Transverse colon (tissue), 4 donors: ENCODE measurements around the gene OR6B3. TPM values are rescaled to one million over a fixed set of nuclear protein-coding genes. Genes with fewer than 3 reads are reported as not detected.

Experiments used
- DNase-seq: peaks from one replicate; pipeline ENCODE4 v3.0.0-alpha.2; 2019
- H3K27ac ChIP-seq, 4 donors: fragments of 200-600 bp; sonication (generic); 2 replicates each; pipeline ENCODE4 v1.5.1; 2016 to 2018; ENCODE audit warnings: inconsistent platforms in 4 of 4
- H3K27me3 ChIP-seq: fragments of 200-600 bp; sonication (generic); 2 replicates; pipeline ENCODE4 v1.5.1; 2017; ENCODE audit warnings: inconsistent platforms
- H3K36me3 ChIP-seq, 4 donors: fragments of 200-600 bp; sonication (generic); 2 replicates each; pipeline ENCODE4 v1.5.1; 2017 to 2019; ENCODE audit warnings: inconsistent platforms in 4 of 4
- H3K4me1 ChIP-seq, 4 donors: fragments of 200-600 bp; sonication (generic); 2 replicates each; pipeline ENCODE4 v1.5.1; 2017 to 2020; ENCODE audit warnings: inconsistent platforms in 4 of 4
- H3K4me3 ChIP-seq, 4 donors: fragments of 200-600 bp; sonication (generic); 1 replicate in 1 of 4; 2 replicates in 3 of 4; pipeline versions ENCODE4 v1.5.1 to v1.6.1; 2017 to 2019; ENCODE audit warnings: inconsistent platforms in 4 of 4
- H3K9me3 ChIP-seq, 2 donors: fragments of 200-600 bp; sonication (generic); 2 replicates each; pipeline ENCODE4 v1.5.1; 2017 to 2019; ENCODE audit warnings: inconsistent platforms in 2 of 2
- EP300 ChIP-seq: sonication (generic); formaldehyde crosslinking; IDR thresholded peaks from one replicate; pipeline ENCODE4 v1.6.1; 2017; ENCODE audit warnings: antibody characterized with exemption, low read depth
- POLR2A ChIP-seq: fragments of 450-650 bp; IDR thresholded peaks from one replicate; pipeline ENCODE4 v1.6.1; 2016; ENCODE audit warnings: antibody characterized with exemption, mild to moderate bottlenecking, moderate library complexity
- POLR2AphosphoS5 ChIP-seq, 3 donors: sonication (generic); formaldehyde crosslinking; IDR thresholded peaks; one replicate each; pipeline ENCODE4 v1.6.1; 2016; ENCODE audit warnings: antibody characterized with exemption in 3 of 3
- WGBS, 2 donors: methylation state at CpG; one replicate each; pipeline ENCODE4 v1.1.5; 2018; ENCODE audit warnings: low coverage in 1 of 2; 5-methylcytosine and 5-hydroxymethylcytosine counted together
- in situ Hi-C, 4 donors: fragments of 200-750 bp; cut with MboI; loops; one replicate each; pipeline versions ENCODE4 v1.15.0 to v1.15.1; 2017; ENCODE audit warnings: low sequenced_read_pairs in 3 of 4, low pct_ligation_motif_present in 1 of 4, low pct_unique_long_range_greater_than_20kb in 1 of 4
- intact Hi-C: fragments of 100-400 bp; cut with DNase I; formaldehyde crosslinking; loops from one replicate; pipeline ENCODE4 v1.15.1; 2023; ENCODE audit warnings: low total_unique reads
- total RNA-seq, 4 donors: library from RNA; depleted of rRNA; stranded (reverse); fragments of >200 nt; gene quantifications; one replicate each; pipeline ENCODE4 v1.1.0, GENCODE V29; 2016
- TF ChIP-seq, protein P1 (sequence below), 5 experiments: fragments of 200-600 bp in 3 of 5; fragments of 450-650 bp in 2 of 5; sonication (generic) in 3 of 5; IDR thresholded peaks; 1 replicate in 2 of 5; 2 replicates in 3 of 5; pipeline ENCODE4 v1.5.1; 2016 to 2017; ENCODE audit warnings: antibody characterized with exemption in 5 of 5, inconsistent platforms in 3 of 5, mild to moderate bottlenecking in 2 of 5, moderate library complexity in 1 of 5

The OR6B3 gene
- not detected for total RNA-seq

DNA sequence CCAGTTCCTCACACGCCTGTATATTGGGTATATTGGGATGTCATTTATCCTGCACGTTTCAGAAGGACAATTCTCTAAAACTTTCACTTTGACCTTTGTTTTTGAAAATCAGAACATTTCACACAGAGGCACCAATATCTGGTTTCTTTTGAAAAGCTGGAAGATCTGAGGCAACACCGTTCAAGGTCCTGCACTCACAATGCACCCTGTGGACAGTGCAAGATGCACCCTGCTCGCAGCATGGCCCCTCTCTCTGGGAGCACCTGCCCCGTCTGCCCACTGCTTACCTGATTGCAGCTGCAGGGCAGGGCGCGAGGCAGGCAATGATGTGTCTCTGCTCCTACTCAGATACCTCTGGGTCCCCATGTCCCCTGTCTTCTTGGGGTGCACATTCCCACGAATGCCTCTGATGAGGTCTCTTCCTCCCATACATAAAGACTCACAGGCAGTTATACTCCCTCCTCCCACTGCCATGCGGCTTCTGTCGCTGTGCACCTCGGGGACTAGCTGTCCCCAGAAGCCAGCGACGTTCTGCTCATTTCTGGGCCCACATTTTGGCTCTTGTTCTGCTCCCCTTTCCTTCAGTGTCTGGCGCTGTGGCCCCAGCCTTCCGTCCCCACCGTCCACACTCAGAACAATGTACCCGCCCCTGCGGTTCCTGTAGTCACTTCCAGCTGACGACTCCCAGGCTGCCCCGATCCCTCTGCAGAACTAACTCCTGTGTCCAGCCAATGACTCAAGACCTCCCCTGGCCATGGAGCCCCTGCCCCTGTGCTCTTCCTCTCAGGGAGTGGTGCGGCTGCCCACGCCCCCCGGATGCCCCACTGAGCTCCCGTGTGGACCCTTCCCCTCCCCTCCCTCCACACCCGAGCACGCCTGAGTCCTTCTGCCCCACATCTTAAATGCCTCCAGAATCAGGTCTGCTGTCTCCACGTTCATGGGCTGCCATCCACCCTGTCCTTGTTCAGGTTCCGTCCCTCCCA is at the start of gene OR6B3:
OR6B3 (minus strand) TSS at position 349 of the 983 bp plus-strand sequence.
- intact Hi-C loops: no loop called here

DNA sequence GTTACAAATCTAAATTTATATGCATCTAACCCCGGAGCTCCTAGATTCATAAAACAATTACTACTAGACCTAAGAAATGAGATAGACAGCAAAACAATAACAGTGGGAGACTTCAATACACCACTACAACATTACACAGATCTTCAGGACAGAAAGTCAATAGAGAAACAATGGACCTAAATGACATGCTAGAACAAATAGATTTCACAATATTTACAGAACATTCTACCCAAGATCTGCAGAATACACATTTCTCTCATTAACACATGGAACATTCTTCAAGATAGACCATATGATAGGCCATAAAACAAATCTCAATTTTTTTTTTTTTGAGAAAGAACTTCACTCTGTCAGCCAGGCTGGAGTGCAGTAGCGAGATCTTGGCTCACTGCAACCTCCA is 45.0 kb upstream of the OR6B3 start:
- intact Hi-C loops: no loop called here
- TF ChIP-seq EP300 (no peak), POLR2A (no peak), POLR2AphosphoS5 (IDR thresholded peaks at IDR 0.05) (no peak)
- TF ChIP-seq, protein P1, sequence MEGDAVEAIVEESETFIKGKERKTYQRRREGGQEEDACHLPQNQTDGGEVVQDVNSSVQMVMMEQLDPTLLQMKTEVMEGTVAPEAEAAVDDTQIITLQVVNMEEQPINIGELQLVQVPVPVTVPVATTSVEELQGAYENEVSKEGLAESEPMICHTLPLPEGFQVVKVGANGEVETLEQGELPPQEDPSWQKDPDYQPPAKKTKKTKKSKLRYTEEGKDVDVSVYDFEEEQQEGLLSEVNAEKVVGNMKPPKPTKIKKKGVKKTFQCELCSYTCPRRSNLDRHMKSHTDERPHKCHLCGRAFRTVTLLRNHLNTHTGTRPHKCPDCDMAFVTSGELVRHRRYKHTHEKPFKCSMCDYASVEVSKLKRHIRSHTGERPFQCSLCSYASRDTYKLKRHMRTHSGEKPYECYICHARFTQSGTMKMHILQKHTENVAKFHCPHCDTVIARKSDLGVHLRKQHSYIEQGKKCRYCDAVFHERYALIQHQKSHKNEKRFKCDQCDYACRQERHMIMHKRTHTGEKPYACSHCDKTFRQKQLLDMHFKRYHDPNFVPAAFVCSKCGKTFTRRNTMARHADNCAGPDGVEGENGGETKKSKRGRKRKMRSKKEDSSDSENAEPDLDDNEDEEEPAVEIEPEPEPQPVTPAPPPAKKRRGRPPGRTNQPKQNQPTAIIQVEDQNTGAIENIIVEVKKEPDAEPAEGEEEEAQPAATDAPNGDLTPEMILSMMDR (IDR thresholded peaks at IDR 0.05): no peak
- peaks cover 76% of the 10 kb centered on the region for H3K27me3 ChIP-seq

More for the DNA sequence above, at the start of gene OR6B3:
- Histone ChIP-seq H3K27ac (no peak within 1 kb of the TSS), H3K27me3 (peaks cover 68% of the 10 kb centered on the region), H3K36me3 (no peaks in the 10 kb centered on the region), H3K4me1 (no peaks in the 10 kb centered on the region), H3K9me3 (no peaks in the 10 kb centered on the region), H3K4me3 (no peak within 1 kb of the TSS)
- TF ChIP-seq, protein P1 (IDR thresholded peaks at IDR 0.05): no peak
- no peak for TF ChIP-seq POLR2A
- no peak for TF ChIP-seq EP300
- TF ChIP-seq POLR2AphosphoS5 (IDR thresholded peaks at IDR 0.05): no peak
- WGBS, 2 donors: 49 to 53% methylated on average over 6 to 28 of the region's 28 CpGs
- DNase-seq: no peak
- in situ Hi-C loops: loop anchor here in 1 of 4 donors (10.0 kb wide), 1 partner anchor 101 kb away; no protein-coding TSS in a partner anchor

DNA sequence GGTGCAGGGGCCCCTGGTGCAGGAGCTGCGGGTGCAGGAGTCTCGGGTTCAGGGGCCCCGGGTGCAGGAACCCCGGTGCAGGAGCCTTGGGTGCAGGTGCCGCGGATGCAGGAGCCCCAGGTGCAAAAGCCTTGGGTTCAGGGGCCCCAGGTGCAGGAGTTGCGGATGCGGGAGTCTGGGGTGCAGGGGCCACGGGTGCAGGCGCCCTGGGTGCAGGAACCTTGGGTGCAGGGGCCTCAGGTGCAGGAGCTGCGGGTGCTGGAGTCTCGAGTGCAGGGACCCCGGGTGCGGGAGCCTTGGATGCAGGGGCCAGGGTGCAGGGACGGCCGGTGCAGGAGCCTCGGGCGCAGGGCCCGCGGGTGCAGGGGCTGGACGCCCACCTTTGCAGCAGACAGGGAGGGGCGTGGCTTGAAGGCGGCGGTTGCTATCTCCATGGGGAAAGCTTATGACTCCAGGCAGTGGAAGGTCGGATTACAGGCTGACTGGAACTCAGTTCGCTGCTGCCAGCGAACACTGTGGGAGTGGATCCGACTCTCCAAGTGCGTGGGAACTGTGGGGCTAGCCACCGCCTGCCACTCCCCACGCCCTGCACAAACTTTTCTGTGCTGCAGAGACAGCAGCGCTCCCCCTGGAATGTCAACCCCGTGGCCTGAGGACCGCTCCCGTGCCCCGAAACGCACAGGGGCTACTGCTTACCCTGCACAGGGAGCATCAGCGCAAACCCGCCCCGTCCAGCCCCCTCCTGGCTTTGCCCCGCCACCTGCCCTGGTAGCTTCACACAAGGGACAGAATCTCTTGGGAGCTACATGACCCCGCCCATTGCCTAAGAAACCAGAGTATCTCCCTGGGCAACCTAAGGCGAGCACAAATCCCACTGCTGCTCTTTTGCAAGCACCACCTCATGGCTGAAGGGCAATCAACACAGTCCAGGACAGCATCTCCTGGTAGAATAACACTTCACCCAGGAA is 42.5 kb upstream of the OR6B3 start:
- TF ChIP-seq, protein P1 (IDR thresholded peaks at IDR 0.05): no peak
- no peak for TF ChIP-seq EP300
- no peak for TF ChIP-seq POLR2AphosphoS5 (IDR thresholded peaks at IDR 0.05)
- no peak for TF ChIP-seq POLR2A
- peaks cover 84% of the 10 kb centered on the region for H3K27me3 ChIP-seq
- in situ Hi-C loops (no loop called here), intact Hi-C loops (no loop called here)
- 20% methylated on average over 38 of the region's 43 CpGs; no CpG with 5 or more reads in 1 of the 2 donors for WGBS, 2 donors
- no peak overlapping the region for H3K27ac ChIP-seq
- H3K4me1 ChIP-seq: no peaks in the 10 kb centered on the region
- H3K9me3 ChIP-seq: no peaks in the 10 kb centered on the region
- no peak overlapping the region for H3K4me3 ChIP-seq
- no peaks in the 10 kb centered on the region for H3K36me3 ChIP-seq
- no peak for DNase-seq

More for the DNA sequence above, 45.0 kb upstream of the OR6B3 start:
- Histone ChIP-seq H3K4me3 (no peak overlapping the region), H3K4me1 (no peaks in the 10 kb centered on the region), H3K9me3 (no peaks in the 10 kb centered on the region), H3K27ac (no peak overlapping the region), H3K36me3 (no peaks in the 10 kb centered on the region)
- in situ Hi-C loops: no loop called here
- WGBS, 2 donors: 44 to 55% methylated on average over 1 to 2 of the region's 2 CpGs
- no peak for DNase-seq

DNA sequence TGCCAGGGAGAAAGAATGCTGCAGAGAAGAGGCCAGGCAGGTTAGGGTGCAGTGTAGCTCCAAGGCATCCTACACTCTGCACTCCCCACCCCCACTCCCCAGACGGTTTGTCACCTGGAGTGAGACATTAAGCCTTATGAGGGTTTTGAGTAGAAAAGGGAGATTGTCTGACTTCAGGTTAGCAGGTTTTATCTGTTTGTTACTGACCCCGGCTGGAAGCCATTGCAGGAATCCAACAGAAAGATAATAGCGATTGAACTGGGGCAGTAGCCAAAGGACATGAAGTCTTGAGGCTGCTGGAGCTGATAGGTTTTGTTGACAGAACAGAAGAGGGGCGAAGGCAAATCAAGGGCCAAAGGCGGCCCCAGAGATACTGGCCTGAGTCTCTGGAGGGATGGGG is 36.0 kb upstream of the OR6B3 start:
- intact Hi-C loops: loop anchor here (5.0 kb wide), 1 partner anchor 1602 kb away; no protein-coding TSS in a partner anchor
- 54 to 77% methylated on average over 3 to 5 of the region's 5 CpGs for WGBS, 2 donors
- in situ Hi-C loops: no loop called here

More for the DNA sequence above, 36.0 kb upstream of the OR6B3 start:
- Histone ChIP-seq H3K4me3 (no peak overlapping the region), H3K4me1 (no peaks in the 10 kb centered on the region), H3K9me3 (peaks cover 16 to 17% of the 10 kb centered on the region in 2 donors), H3K27me3 (peaks cover 28% of the 10 kb centered on the region), H3K36me3 (no peaks in the 10 kb centered on the region), H3K27ac (no peak overlapping the region)
- TF ChIP-seq EP300 (no peak), POLR2AphosphoS5 (IDR thresholded peaks at IDR 0.05) (no peak), POLR2A (no peak)
- TF ChIP-seq, protein P1 (IDR thresholded peaks at IDR 0.05): no peak
- no peak for DNase-seq
